Ureter (tissue), 1 donor: ENCODE data around the gene NCEH1. TPM values are rescaled to one million over a fixed set of nuclear protein-coding genes. Genes with fewer than 3 reads are reported as not detected.
"Not testable (repeated sequence)": the region's sequence is repeated elsewhere in the genome, so short reads cannot be mapped to it uniquely, and the experiment has no call there.

Source experiments
- DNase-seq: peaks from one replicate; pipeline ENCODE4 v3.0.0-alpha.2; 2020; ENCODE audit warnings: low spot score
- total RNA-seq: library from RNA; stranded (reverse); gene quantifications from one replicate; pipeline ENCODE4 v1.2.4, GENCODE V29; 2023
- donor health status: DM: yes; HTN: yes; CAD: no.

The NCEH1 gene
- 20.7 TPM for total RNA-seq

- peak; percentile 94 for DNase-seq
Observed at GRCh38 chr3:172710664-172711453, at the start of gene NCEH1. TSS of gene NCEH1 (minus strand) at chr3:172711067. CDS start at chr3:172710984, 83 bp downstream.

GRCh38 chr3:172760416-172760815 is 49.5 kb upstream of the NCEH1 start:
- not testable (repeated sequence) for DNase-seq

GRCh38 chr3:172753125-172753524 is 42.3 kb upstream of the NCEH1 start:
- DNase-seq, result no peak

GRCh38 chr3:172752651-172753050 is 41.8 kb upstream of the NCEH1 start:
- no peak for DNase-seq

- no peak for DNase-seq
Observed at GRCh38 chr3:172751175-172751704, 40.4 kb upstream of the NCEH1 start.

GRCh38 chr3:172750368-172751174 is 39.7 kb upstream of the NCEH1 start, which contains the start of gene ECT2:
TSS of gene ECT2 (plus strand) at chr3:172750726. CDS start at chr3:172754531, 3,805 bp downstream.
- peak; percentile 99 for DNase-seq

- no peak for DNase-seq
Observed at GRCh38 chr3:172750069-172750367, 39.2 kb upstream of the NCEH1 start.

GRCh38 chr3:172749230-172749965 is 38.5 kb upstream of the NCEH1 start:
- DNase-seq, result no peak

- no peak for DNase-seq
Observed at GRCh38 chr3:172746475-172746874, 35.6 kb upstream of the NCEH1 start.

GRCh38 chr3:172739462-172739861 is 28.6 kb upstream of the NCEH1 start:
- no peak for DNase-seq

GRCh38 chr3:172735014-172735413 is 24.1 kb upstream of the NCEH1 start:
- no peak for DNase-seq

GRCh38 chr3:172726380-172726779 is 15.5 kb upstream of the NCEH1 start:
- no peak for DNase-seq

GRCh38 chr3:172722536-172723040 is 11.7 kb upstream of the NCEH1 start:
- not testable (repeated sequence) for DNase-seq

- no peak for DNase-seq
Observed at GRCh38 chr3:172717493-172718088, 6.7 kb upstream of the NCEH1 start.

- DNase-seq, result no peak
Observed at GRCh38 chr3:172716476-172716875, 5.6 kb upstream of the NCEH1 start.

GRCh38 chr3:172713316-172713715 is 2.4 kb upstream of the NCEH1 start:
- no peak for DNase-seq

- no peak for DNase-seq
Observed at GRCh38 chr3:172711454-172711795, 558 bp upstream of the NCEH1 start.

GRCh38 chr3:172709774-172710663 is 848 bp downstream of the NCEH1 start:
- no peak for DNase-seq

GRCh38 chr3:172708921-172709773 is 1.7 kb downstream of the NCEH1 start:
- DNase-seq, result no peak

GRCh38 chr3:172707967-172708366 is 2.9 kb downstream of the NCEH1 start:
- DNase-seq, result no peak
